Caco-2 (cell line): ENCODE results near the gene AADAC. TPM values are rescaled to one million over a fixed set of nuclear protein-coding genes. Genes with fewer than 3 reads are reported as not detected.

ENCODE experiments used
- BruUV-seq: library from RNA; stranded (reverse); fragments of 400-500 nt; replicated peaks from 2 replicates; lab custom pipeline; 2021; lab: Mats Ljungman, UMichigan
- CTCF ChIA-PET: fragments of 300-600 bp; sonication (Branson Sonifier 250); formaldehyde crosslinking; loops from one replicate; lab custom pipeline; 2022; ENCODE audit warnings: antibody characterized with exemption; lab: Charles Lee
- POLR2A ChIA-PET: fragments of 300-600 bp; sonication (Branson Sonifier 250); formaldehyde crosslinking; loops from one replicate; lab custom pipeline; 2022; ENCODE audit warnings: antibody characterized with exemption; lab: Charles Lee
- DNase-seq, 2 experiments: peaks; one replicate each; pipeline versions ENCODE4 v3.0.0 to v3.0.0-alpha.2; 2020 to 2022
- H3K27me3 ChIP-seq: replicated peaks from 2 replicates; pipeline ENCODE4 v1.6.0; 2011; ENCODE audit warnings: low read length; ENCODE audit not compliant: control insufficient read depth, insufficient read depth
- H3K36me3 ChIP-seq: 2 replicates; pipeline ENCODE4 v1.5.1; 2011; ENCODE audit warnings: low read length; ENCODE audit not compliant: control insufficient read depth, insufficient read depth
- H3K4me1 ChIP-seq: fragments of 250-450 bp; sonication (Bioruptor Pico); 2 replicates; pipeline ENCODE4 v1.5.1; 2020; ENCODE audit warnings: mild to moderate bottlenecking
- H3K4me3 ChIP-seq: 2 replicates; pipeline ENCODE4 v1.5.1; 2011; ENCODE audit warnings: low read depth, mild to moderate bottlenecking, control low read depth, low read length
- H3K9me3 ChIP-seq: fragments of 250-450 bp; sonication (Bioruptor Pico); 2 replicates; pipeline ENCODE4 v1.5.1; 2020; ENCODE audit warnings: mild to moderate bottlenecking, moderate library complexity
- H3K27ac Mint-ChIP-seq: one replicate; pipeline ENCODE4 v1.8.0; 2022; ENCODE audit warnings: mixed read lengths; ENCODE audit not compliant: unreplicated experiment
- H3K27me3 Mint-ChIP-seq: one replicate; pipeline ENCODE4 v1.8.0; 2022; ENCODE audit warnings: mixed read lengths; ENCODE audit not compliant: insufficient read depth, unreplicated experiment
- H3K36me3 Mint-ChIP-seq: one replicate; pipeline ENCODE4 v1.8.0; 2022; ENCODE audit warnings: mild to moderate bottlenecking, mixed read lengths; ENCODE audit not compliant: insufficient read depth, unreplicated experiment
- H3K4me1 Mint-ChIP-seq: one replicate; pipeline ENCODE4 v1.8.0; 2022; ENCODE audit warnings: low read depth, mixed read lengths; ENCODE audit not compliant: unreplicated experiment
- H3K4me3 Mint-ChIP-seq: one replicate; pipeline ENCODE4 v1.8.0; 2022; ENCODE audit warnings: mild to moderate bottlenecking, moderate library complexity, mixed read lengths; ENCODE audit not compliant: unreplicated experiment
- H3K9me3 Mint-ChIP-seq: one replicate; pipeline ENCODE4 v1.8.0; 2022; ENCODE audit warnings: mixed read lengths; ENCODE audit not compliant: unreplicated experiment
- intact Hi-C: fragments of 100-400 bp; cut with micrococcal nuclease; formaldehyde crosslinking; loops from one replicate; pipeline ENCODE4 v1.10.0; 2022; ENCODE audit not compliant: unreplicated experiment
- total RNA-seq: library from RNA; stranded (reverse); gene quantifications from 2 replicates; pipeline ENCODE4 v1.2.3, GENCODE V29; 2022
- TF ChIP-seq, protein P1 (sequence below), 2 experiments: fragments of 200-600 bp in 1 of 2; IDR thresholded peaks; 1 replicate in 1 of 2; 2 replicates in 1 of 2; pipeline versions ENCODE4 v1.5.1 to v1.8.0; 2011 to 2022; ENCODE audit warnings: antibody characterized with exemption in 1 of 2, control low read depth in 1 of 2, inconsistent platforms in 1 of 2, low read depth in 1 of 2, low read length in 1 of 2, mild to moderate bottlenecking in 1 of 2, moderate library complexity in 1 of 2; ENCODE audit not compliant: insufficient read depth in 1 of 2, severe bottlenecking in 1 of 2, unreplicated experiment in 1 of 2

AADAC gene
- total RNA-seq, 1 experiment from 2014 or later, result 0.57 TPM

DNA sequence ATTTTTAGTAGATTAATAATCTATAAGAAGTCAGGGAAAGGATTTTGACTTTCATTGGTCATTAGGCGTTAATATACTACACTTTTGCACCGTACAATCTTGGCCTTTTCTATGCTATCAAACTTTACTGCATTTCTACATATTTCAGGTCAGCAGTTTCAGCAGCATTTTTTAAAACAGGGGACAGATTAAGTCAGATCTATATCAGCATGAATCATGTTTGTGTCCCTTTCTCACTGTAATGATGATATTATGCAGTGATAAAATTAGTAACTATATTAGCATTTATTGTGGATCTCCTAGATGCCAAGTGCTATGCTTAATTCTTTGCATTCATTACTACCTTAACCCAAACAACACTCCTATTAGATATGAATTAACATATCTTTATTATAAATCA is 20.3 kb upstream of the AADAC start:
- POLR2A ChIA-PET, result interaction anchor here (0.6 kb wide), 1 partner anchor 673 kb away, joined by 3 read pairs; no protein-coding TSS in a partner anchor
- no peaks in the 10 kb centered on the region for H3K27me3 ChIP-seq
- Mint-ChIP-seq H3K36me3 (no peaks in the 10 kb centered on the region), H3K4me3 (no peak overlapping the region), H3K4me1 (peaks cover 16% of the 10 kb centered on the region), H3K9me3 (peaks cover 14% of the 10 kb centered on the region), H3K27ac (no peak overlapping the region), H3K27me3 (no peaks in the 10 kb centered on the region)
- no TSS peak for BruUV-seq
- intact Hi-C loops, result no loop called here
- TF ChIP-seq, protein P1, sequence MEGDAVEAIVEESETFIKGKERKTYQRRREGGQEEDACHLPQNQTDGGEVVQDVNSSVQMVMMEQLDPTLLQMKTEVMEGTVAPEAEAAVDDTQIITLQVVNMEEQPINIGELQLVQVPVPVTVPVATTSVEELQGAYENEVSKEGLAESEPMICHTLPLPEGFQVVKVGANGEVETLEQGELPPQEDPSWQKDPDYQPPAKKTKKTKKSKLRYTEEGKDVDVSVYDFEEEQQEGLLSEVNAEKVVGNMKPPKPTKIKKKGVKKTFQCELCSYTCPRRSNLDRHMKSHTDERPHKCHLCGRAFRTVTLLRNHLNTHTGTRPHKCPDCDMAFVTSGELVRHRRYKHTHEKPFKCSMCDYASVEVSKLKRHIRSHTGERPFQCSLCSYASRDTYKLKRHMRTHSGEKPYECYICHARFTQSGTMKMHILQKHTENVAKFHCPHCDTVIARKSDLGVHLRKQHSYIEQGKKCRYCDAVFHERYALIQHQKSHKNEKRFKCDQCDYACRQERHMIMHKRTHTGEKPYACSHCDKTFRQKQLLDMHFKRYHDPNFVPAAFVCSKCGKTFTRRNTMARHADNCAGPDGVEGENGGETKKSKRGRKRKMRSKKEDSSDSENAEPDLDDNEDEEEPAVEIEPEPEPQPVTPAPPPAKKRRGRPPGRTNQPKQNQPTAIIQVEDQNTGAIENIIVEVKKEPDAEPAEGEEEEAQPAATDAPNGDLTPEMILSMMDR (IDR thresholded peaks at IDR 0.05; ENCODE audit: insufficient read depth in 1 of 2, low read depth in 1 of 2, low read length in 1 of 2, severe bottlenecking in 1 of 2, unreplicated experiment in 1 of 2), result no peak
- no peak for DNase-seq
- H3K4me1 ChIP-seq, result peaks cover 32% of the 10 kb centered on the region
- H3K9me3 ChIP-seq, result peaks cover 3% of the 10 kb centered on the region; the same call in 1 of the 2 replicates
- CTCF ChIA-PET, result no interaction called here
- no peak overlapping the region for H3K4me3 ChIP-seq
- H3K36me3 ChIP-seq, result no peaks in the 10 kb centered on the region

- intact Hi-C loops, result no loop called here
- POLR2A ChIA-PET, result interaction anchor here (0.6 kb wide), 1 partner anchor 673 kb away, joined by 3 read pairs; no protein-coding TSS in a partner anchor
- TF ChIP-seq, protein P1 (IDR thresholded peaks at IDR 0.05; ENCODE audit: insufficient read depth in 1 of 2, low read depth in 1 of 2, low read length in 1 of 2, severe bottlenecking in 1 of 2, unreplicated experiment in 1 of 2), result no peak
- DNase-seq, result no peak
- peaks cover 14% of the 10 kb centered on the region for H3K9me3 Mint-ChIP-seq
- H3K4me1 ChIP-seq, result peaks cover 28% of the 10 kb centered on the region
- no peaks in the 10 kb centered on the region for H3K27me3 ChIP-seq
- BruUV-seq, result no TSS peak
- H3K27me3 Mint-ChIP-seq, result no peaks in the 10 kb centered on the region
- no peak overlapping the region for H3K4me3 Mint-ChIP-seq
- H3K27ac Mint-ChIP-seq, result no peak overlapping the region
- no peaks in the 10 kb centered on the region for H3K36me3 ChIP-seq
- peaks cover 3% of the 10 kb centered on the region; the same call in 1 of the 2 replicates for H3K9me3 ChIP-seq
- CTCF ChIA-PET, result no interaction called here
- H3K4me1 Mint-ChIP-seq, result peaks cover 16% of the 10 kb centered on the region
- no peaks in the 10 kb centered on the region for H3K36me3 Mint-ChIP-seq
- H3K4me3 ChIP-seq, result no peak overlapping the region
Measured at GRCh38 chr3:151794080-151794479, 19.8 kb upstream of the AADAC start.

- Mint-ChIP-seq H3K27me3 (no peaks in the 10 kb centered on the region), H3K36me3 (no peaks in the 10 kb centered on the region), H3K4me3 (no peak overlapping the region), H3K4me1 (peaks cover 8% of the 10 kb centered on the region), H3K9me3 (peaks cover 9% of the 10 kb centered on the region), H3K27ac (no peak overlapping the region)
- no peak for DNase-seq
- Histone ChIP-seq H3K9me3 (peaks cover 3% of the 10 kb centered on the region; the same call in 1 of the 2 replicates), H3K36me3 (no peaks in the 10 kb centered on the region), H3K4me3 (no peak overlapping the region), H3K27me3 (no peaks in the 10 kb centered on the region), H3K4me1 (peaks cover 17% of the 10 kb centered on the region)
- intact Hi-C loops, result no loop called here
- BruUV-seq, result no TSS peak
- TF ChIP-seq, protein P1 (IDR thresholded peaks at IDR 0.05; ENCODE audit: insufficient read depth in 1 of 2, low read depth in 1 of 2, low read length in 1 of 2, severe bottlenecking in 1 of 2, unreplicated experiment in 1 of 2), result no peak
- POLR2A ChIA-PET, result no interaction called here
- CTCF ChIA-PET, result no interaction called here
Measured at GRCh38 chr3:151795276-151795675, 18.6 kb upstream of the AADAC start.
